Uterus (tissue), 4 donors: Measurements from ENCODE around the gene TOGARAM2. TPM values are rescaled to one million over a fixed set of nuclear protein-coding genes. Genes with fewer than 3 reads are reported as not detected.
"Not testable (repeated sequence)": the region's sequence is repeated elsewhere in the genome, so short reads cannot be mapped to it uniquely, and the experiment has no call there.

ENCODE experiments used
- DNase-seq, 2 donors: peaks; one replicate each; pipeline ENCODE4 v3.0.0-alpha.2; 2019 to 2020
- H3K27ac ChIP-seq, 2 donors: fragments of 200-600 bp; sonication (generic); 1 replicate in 1 of 2; 2 replicates in 1 of 2; pipeline ENCODE4 v1.5.1; 2016 to 2018
- H3K27me3 ChIP-seq, 2 donors: fragments of 200-600 bp; sonication (generic); one replicate each; pipeline ENCODE4 v1.5.1; 2018 to 2019; ENCODE audit warnings: control low read depth in 1 of 2
- H3K36me3 ChIP-seq, 2 donors: fragments of 200-600 bp; sonication (generic); one replicate each; pipeline ENCODE4 v1.5.1; 2019; ENCODE audit warnings: control low read depth in 1 of 2
- H3K4me1 ChIP-seq, 2 donors: fragments of 200-600 bp; sonication (generic); one replicate each; pipeline ENCODE4 v1.5.1; 2018 to 2019; ENCODE audit warnings: control low read depth in 1 of 2
- H3K4me3 ChIP-seq, 2 donors: fragments of 200-600 bp; sonication (generic); 1 replicate in 1 of 2; 2 replicates in 1 of 2; pipeline ENCODE4 v1.5.1; 2018 to 2019; ENCODE audit warnings: mild to moderate bottlenecking in 1 of 2
- H3K9me3 ChIP-seq, 2 donors: fragments of 200-600 bp; sonication (generic); one replicate each; pipeline ENCODE4 v1.5.1; 2019; ENCODE audit warnings: control low read depth in 1 of 2
- CTCF ChIP-seq, 4 experiments: fragments of 200-600 bp in 2 of 4; fragments of 450-650 bp in 2 of 4; sonication (generic) in 2 of 4; IDR thresholded peaks; one replicate each; pipeline ENCODE4 v1.5.1; 2016 to 2019; ENCODE audit warnings: antibody characterized with exemption in 4 of 4, mild to moderate bottlenecking in 2 of 4, moderate library complexity in 1 of 4
- POLR2A ChIP-seq, 2 donors: fragments of 450-650 bp; IDR thresholded peaks; one replicate each; pipeline ENCODE4 v1.6.1; 2016; ENCODE audit warnings: antibody characterized with exemption in 2 of 2, mild to moderate bottlenecking in 1 of 2, moderate library complexity in 1 of 2
- intact Hi-C: fragments of 100-400 bp; cut with DNase I; formaldehyde crosslinking; loops from one replicate; pipeline ENCODE4 v1.15.1; 2023; ENCODE audit warnings: low total_unique reads
- total RNA-seq, 4 donors: library from RNA; depleted of rRNA in 3 of 4; stranded (reverse); fragments of >200 nt in 3 of 4; gene quantifications; one replicate each; pipeline versions ENCODE4 v1.1.0 to v1.2.4, GENCODE V29; 2014 to 2023
- donor health status: DM: yes; HTN: yes; CAD: no.

The TOGARAM2 gene
- total RNA-seq, 4 donors from 2014 or later: 0.61 to 1.5 TPM; not detected in 2

DNA sequence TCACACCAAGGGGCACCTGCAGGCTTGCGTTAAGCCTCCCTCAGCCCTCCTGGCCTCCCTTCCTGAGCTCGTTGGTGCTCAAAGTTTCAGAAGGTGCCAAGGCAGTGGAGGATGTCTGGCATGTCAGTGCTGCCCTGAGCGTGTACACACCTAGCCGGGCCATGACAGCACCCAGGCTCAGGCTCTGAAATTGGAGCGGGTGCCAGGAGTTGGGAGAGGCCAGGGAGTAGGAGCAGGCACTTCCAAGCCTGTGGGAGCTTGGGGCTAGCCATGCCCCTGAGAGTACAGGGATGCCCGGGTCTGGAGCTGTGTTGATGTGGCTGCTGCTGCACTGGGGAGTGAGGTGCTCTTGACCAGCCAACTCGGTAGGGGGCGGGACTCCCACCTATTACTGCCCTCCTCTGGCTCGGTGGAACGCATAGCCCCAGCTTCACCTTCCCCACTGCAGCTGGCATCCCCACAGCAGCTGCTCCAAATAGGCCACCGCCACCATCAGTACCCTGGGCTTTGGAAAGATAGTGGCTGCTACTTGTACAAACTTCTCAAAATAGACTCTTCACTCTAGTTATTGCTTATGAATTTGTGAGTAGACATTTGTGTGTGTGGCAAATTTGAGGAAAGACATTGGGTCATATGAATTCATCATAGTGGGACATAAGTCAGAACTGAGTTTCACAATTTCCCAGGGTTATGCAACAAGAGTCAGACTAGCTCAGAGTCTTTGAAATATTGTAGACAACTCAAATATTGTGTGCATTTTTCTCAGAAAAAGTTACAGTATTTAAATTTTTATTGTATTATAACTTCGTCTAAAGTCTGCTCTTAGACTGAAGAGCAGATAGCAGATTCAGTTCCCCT lies 100.0 kb downstream of the TOGARAM2 start:
- no peaks in the 10 kb centered on the region for H3K36me3 ChIP-seq
- H3K9me3 ChIP-seq: no peaks in the 10 kb centered on the region
- intact Hi-C loops: no loop called here
- no peak overlapping the region for H3K27ac ChIP-seq
- DNase-seq: no peak
- no peak overlapping the region for H3K4me3 ChIP-seq
- no peaks in the 10 kb centered on the region for H3K4me1 ChIP-seq
- TF ChIP-seq CTCF (IDR thresholded peaks at IDR 0.05) (no peak), POLR2A (IDR thresholded peaks at IDR 0.05) (no peak)
- H3K27me3 ChIP-seq: no peaks in the 10 kb centered on the region

DNA sequence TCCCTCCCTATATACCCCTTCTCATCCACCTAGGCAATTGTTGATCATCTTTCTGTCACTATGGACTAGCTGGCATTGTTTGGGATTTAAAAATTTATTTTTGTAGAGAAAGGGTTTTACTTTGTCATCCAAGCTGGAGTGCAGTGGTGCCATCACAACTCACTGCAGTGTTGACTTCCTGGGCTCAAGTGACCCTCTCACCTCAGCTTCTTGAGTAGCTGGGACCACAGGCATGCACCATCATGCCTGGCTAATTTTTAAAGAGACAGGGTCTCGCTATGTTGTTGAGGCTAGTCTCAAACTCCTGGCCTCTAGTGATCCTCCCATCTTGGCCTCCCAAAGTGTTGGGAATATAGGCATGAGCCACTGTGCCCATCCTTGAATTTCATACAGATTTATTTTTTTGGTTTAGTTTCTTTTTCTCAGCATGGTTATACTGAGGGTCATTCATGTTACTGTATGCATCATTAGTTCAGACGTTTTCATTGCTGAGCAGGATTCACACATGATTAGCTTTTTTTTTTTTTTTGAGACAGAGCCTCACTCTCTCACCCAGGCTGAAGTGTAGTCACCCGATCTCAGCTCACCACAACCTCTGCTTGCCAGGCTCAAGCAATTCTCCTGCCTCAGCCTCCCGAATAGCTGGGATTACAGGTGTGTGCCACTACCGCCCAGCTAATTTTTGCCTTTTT lies 101.9 kb downstream of the TOGARAM2 start:
- Histone ChIP-seq H3K4me3 (no peak overlapping the region), H3K4me1 (no peaks in the 10 kb centered on the region), H3K9me3 (no peaks in the 10 kb centered on the region), H3K36me3 (no peaks in the 10 kb centered on the region), H3K27ac (no peak overlapping the region), H3K27me3 (no peaks in the 10 kb centered on the region)
- intact Hi-C loops: no loop called here
- DNase-seq: no peak
- TF ChIP-seq POLR2A (IDR thresholded peaks at IDR 0.05) (no peak), CTCF (IDR thresholded peaks at IDR 0.05) (no peak)

- DNase-seq: no peak
- no peaks in the 10 kb centered on the region for H3K4me1 ChIP-seq
- H3K27me3 ChIP-seq: no peaks in the 10 kb centered on the region
- H3K27ac ChIP-seq: no peak overlapping the region
- TF ChIP-seq POLR2A (IDR thresholded peaks at IDR 0.05) (no peak), CTCF (IDR thresholded peaks at IDR 0.05) (no peak)
- H3K4me3 ChIP-seq: no peak overlapping the region
- H3K9me3 ChIP-seq: no peaks in the 10 kb centered on the region
- H3K36me3 ChIP-seq: no peaks in the 10 kb centered on the region
- intact Hi-C loops: no loop called here
Observed at GRCh38 chr2:29084554-29084953, 103.5 kb downstream of the TOGARAM2 start.

DNA sequence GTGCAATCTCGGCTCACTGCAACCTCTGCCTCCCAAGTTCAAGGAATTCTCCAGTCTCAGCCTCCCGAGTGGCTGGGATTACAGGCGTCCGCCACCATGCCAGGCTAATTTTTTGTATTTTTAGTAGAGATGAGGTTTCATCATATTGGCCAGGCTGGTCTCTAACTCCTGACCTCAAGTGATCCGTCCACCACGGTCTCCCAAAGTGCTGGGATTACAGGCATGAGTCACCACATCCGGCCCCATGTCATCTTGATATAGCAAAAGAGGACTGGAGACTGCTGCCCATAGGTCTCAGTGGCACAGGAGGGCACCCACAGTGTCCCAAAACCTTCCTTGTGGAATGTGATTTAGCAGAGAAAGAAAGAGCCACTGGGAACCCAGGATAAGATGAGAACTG lies 109.2 kb downstream of the TOGARAM2 start:
- H3K27ac ChIP-seq, H3K4me3 ChIP-seq, H3K36me3 ChIP-seq, H3K27me3 ChIP-seq, H3K9me3 ChIP-seq, H3K4me1 ChIP-seq, DNase-seq, intact Hi-C loops: not testable (repeated sequence)

DNA sequence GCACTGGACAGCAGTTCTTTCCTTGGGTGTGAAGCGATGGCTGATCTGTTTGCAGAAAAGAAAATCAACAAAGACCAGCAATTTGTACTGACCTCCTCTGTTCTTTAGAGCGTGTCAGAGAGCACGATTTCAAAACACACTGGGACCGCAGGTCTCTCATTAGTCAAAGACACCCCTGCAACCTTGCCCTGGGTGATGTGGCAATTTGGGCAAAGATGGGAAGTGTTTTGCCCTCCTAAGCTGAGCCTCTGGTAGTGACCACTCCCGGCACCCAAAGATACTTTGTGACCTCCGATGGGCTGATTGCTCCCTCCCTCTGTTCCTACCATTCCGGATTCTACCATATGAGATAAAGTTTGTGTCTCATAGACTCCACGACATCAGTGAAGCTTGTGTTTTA lies 115.9 kb downstream of the TOGARAM2 start:
- no peaks in the 10 kb centered on the region for H3K36me3 ChIP-seq
- no peaks in the 10 kb centered on the region for H3K4me1 ChIP-seq
- no peaks in the 10 kb centered on the region for H3K27me3 ChIP-seq
- intact Hi-C loops: no loop called here
- H3K4me3 ChIP-seq: no peak overlapping the region
- DNase-seq: no peak
- no peak overlapping the region for H3K27ac ChIP-seq
- no peaks in the 10 kb centered on the region for H3K9me3 ChIP-seq
- TF ChIP-seq POLR2A (IDR thresholded peaks at IDR 0.05): no peak
- no peak for TF ChIP-seq CTCF (IDR thresholded peaks at IDR 0.05)
